Colonic mucosa (tissue), 4 donors: ENCODE data around the gene SAMD4B. TPM values are rescaled to one million over a fixed set of nuclear protein-coding genes. Genes with fewer than 3 reads are reported as not detected.

Experiments used
- DNase-seq: peaks from one replicate; pipeline ENCODE4 v3.0.0-alpha.2; 2020
- H3K27ac ChIP-seq: fragments of 200-600 bp; one replicate; pipeline ENCODE4 v1.8.0; 2021
- H3K27me3 ChIP-seq: fragments of 200-600 bp; one replicate; pipeline ENCODE4 v1.8.0; 2021
- H3K36me3 ChIP-seq: fragments of 200-600 bp; one replicate; pipeline ENCODE4 v1.8.0; 2021
- H3K4me1 ChIP-seq: fragments of 200-600 bp; one replicate; pipeline ENCODE4 v1.8.0; 2021; ENCODE audit warnings: mild to moderate bottlenecking
- H3K4me3 ChIP-seq: fragments of 200-600 bp; one replicate; pipeline ENCODE4 v1.8.0; 2021
- H3K9ac ChIP-seq, 2 donors: one replicate each; pipeline ENCODE4 v1.7.0; 2013; ENCODE audit warnings: control low read depth in 2 of 2, low read depth in 2 of 2, low read length in 2 of 2
- H3K9me3 ChIP-seq: fragments of 200-600 bp; one replicate; pipeline ENCODE4 v1.8.0; 2021
- CTCF ChIP-seq: fragments of 200-600 bp; IDR thresholded peaks from one replicate; pipeline ENCODE4 v1.8.0; 2022; ENCODE audit warnings: antibody characterized with exemption, mild to moderate bottlenecking
- intact Hi-C: fragments of 100-400 bp; cut with DNase I; formaldehyde crosslinking; loops from one replicate; pipeline ENCODE4 v1.14.1; 2022
- total RNA-seq, 2 donors: library from RNA; stranded (reverse); fragmentation: NEBNext Ultra II Directional in 1 of 2; extraction: Animal tissue kit (Norgen Biotek cat#: 25700) in 1 of 2; gene quantifications; one replicate each; pipeline ENCODE4 v1.2.1, GENCODE V29; 2021
- donor health status: healthy.
- donor health status: DM: no; HTN: no; CAD: no.
- donor health status: DM: no; HTN: no; CAD: no.

Gene SAMD4B
- total RNA-seq, 2 donors from 2014 or later, result 63.9 to 73.7 TPM

- intact Hi-C loops, result no loop called here
- no peak for DNase-seq
- H3K27ac ChIP-seq, result no peak overlapping the region
- no peaks in the 10 kb centered on the region for H3K27me3 ChIP-seq
- no peak overlapping the region for H3K9ac ChIP-seq
- H3K9me3 ChIP-seq, result no peaks in the 10 kb centered on the region
- no peak for TF ChIP-seq CTCF
- no peaks in the 10 kb centered on the region for H3K4me1 ChIP-seq
- H3K36me3 ChIP-seq, result peaks cover 8% of the 10 kb centered on the region
- no peak overlapping the region for H3K4me3 ChIP-seq
Measured at GRCh38 chr19:39369200-39369599, 27.0 kb downstream of the SAMD4B start.

- Histone ChIP-seq H3K4me1 (no peaks in the 10 kb centered on the region), H3K36me3 (peaks cover 15% of the 10 kb centered on the region), H3K27me3 (no peaks in the 10 kb centered on the region), H3K4me3 (no peak overlapping the region), H3K9me3 (no peaks in the 10 kb centered on the region), H3K27ac (no peak overlapping the region), H3K9ac (no peak overlapping the region)
- no peak for TF ChIP-seq CTCF
- intact Hi-C loops, result no loop called here
- no peak for DNase-seq
Measured at GRCh38 chr19:39370735-39371134, 28.5 kb downstream of the SAMD4B start.

GRCh38 chr19:39372047-39372802 lies 30.0 kb downstream of the SAMD4B start:
- H3K27ac ChIP-seq, result peak overlapping the region; percentile 85
- DNase-seq, result peak; percentile 64
- H3K9me3 ChIP-seq, result no peaks in the 10 kb centered on the region
- intact Hi-C loops, result no loop called here
- no peak overlapping the region for H3K4me3 ChIP-seq
- H3K27me3 ChIP-seq, result no peaks in the 10 kb centered on the region
- no peak for TF ChIP-seq CTCF
- peak overlapping the region; percentile 28 for H3K9ac ChIP-seq
- H3K4me1 ChIP-seq, result no peaks in the 10 kb centered on the region
- peaks cover 18% of the 10 kb centered on the region for H3K36me3 ChIP-seq

- peaks cover 25% of the 10 kb centered on the region for H3K36me3 ChIP-seq
- H3K4me3 ChIP-seq, result no peak overlapping the region
Measured at GRCh38 chr19:39372941-39373340, 30.7 kb downstream of the SAMD4B start.

GRCh38 chr19:39375929-39376328 lies 33.7 kb downstream of the SAMD4B start:
- Histone ChIP-seq H3K9me3 (no peaks in the 10 kb centered on the region), H3K4me1 (no peaks in the 10 kb centered on the region), H3K27me3 (no peaks in the 10 kb centered on the region), H3K36me3 (peaks cover 33% of the 10 kb centered on the region), H3K27ac (no peak overlapping the region), H3K9ac (no peak overlapping the region), H3K4me3 (no peak overlapping the region)
- no peak for TF ChIP-seq CTCF
- DNase-seq, result no peak
- intact Hi-C loops, result no loop called here

More at GRCh38 chr19:39372941-39373340, 30.7 kb downstream of the SAMD4B start:
- no peak for TF ChIP-seq CTCF
- H3K4me1 ChIP-seq, result no peaks in the 10 kb centered on the region
- H3K9ac ChIP-seq, result peak overlapping the region; percentile 28 to 40
- no peaks in the 10 kb centered on the region for H3K9me3 ChIP-seq
- DNase-seq, result no peak
- H3K27ac ChIP-seq, result peak overlapping the region; percentile 85
- H3K27me3 ChIP-seq, result no peaks in the 10 kb centered on the region
- intact Hi-C loops, result no loop called here
